Activated CD4-positive, alpha-beta T cell treated with anti-CD3 and anti-CD28 coated beads, Interleukin-2, amount 50 U/mL, for 1 hour (primary cell): Measurements from ENCODE around the gene MTNR1A.

ENCODE experiments used
- DNase-seq: peaks from one replicate; pipeline ENCODE4 v3.0.0-alpha.2; 2020

MTNR1A gene

DNA sequence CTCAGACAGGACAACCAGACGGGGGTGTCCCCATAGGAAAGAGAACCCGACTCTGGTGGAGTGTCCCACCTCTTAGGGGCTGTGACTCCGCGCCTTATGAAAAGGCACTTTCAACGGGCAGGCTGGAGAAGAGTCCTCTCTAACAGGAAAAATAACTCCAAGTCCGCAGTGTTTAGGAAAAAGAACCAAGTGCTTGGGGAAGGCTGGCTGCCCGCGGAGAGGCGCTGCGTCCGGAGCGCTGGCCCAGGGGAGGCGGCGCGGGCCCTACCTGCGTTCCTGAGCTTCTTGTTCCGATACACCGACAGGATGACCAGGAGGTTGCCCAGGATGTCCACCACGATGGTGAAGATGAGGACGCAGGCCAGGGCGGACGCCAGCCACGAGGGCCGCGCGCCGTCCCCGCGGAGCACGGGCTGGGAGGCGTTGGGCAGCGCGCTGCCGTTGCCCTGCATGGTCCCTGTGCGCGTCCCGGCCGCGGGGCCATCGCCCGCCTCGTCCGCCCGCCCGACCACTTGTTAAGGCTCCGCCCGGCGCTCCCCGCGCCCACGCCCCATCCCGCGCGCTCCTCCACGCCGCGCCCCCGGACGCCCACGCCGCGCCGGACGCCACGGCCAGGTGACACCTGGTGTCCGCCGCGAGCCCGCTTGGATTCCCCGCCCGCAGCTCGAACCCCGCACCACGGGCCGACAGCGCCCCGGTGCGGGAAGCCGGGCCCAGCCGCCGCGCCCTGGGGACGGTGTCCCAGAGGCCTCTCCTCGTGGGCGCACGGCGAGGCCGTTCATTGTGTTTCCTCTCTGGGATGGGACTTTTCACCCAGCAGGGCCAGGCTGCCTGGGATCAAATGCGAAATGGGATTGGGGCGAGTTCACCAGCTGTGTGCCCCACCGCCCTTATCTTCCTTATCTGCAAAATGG, at the start of gene MTNR1A:
Gene MTNR1A, minus strand, starts transcription at position 654 of the 914 bp plus-strand sequence. Its CDS starts 202 bp downstream, at position 452.
- no peak for DNase-seq

DNA sequence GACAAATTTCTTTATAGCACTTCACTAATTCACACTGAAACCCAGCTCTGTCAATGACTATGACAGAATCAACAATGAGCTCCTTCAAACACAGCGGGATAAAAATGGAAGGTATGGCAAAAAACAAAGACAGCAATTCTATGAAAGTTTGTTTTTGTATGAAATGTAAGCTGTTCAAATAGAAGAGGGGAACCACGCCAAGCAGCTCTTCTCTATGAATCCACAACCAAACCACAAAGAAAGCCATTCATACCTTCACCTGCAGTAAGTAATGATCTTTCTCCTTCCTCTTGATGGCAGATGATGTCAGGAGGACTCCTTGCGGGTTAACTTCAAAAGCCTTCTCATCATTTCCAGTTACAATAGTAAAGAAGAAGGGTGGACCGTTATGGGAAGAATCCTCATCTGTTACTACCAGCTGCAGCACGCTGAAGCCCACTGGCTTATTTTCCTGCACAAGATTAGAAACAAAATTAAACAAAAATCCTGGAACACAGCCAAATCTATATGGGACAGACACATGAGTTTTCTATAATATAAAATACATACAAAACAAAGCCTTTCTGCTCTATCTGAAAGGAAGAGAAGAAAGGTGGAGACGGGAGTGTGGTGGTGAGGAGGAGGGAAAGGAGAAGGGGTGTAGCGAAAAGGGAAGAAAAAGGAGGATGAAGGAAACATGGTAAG, 48.9 kb upstream of the MTNR1A start:
- DNase-seq: no peak

DNA sequence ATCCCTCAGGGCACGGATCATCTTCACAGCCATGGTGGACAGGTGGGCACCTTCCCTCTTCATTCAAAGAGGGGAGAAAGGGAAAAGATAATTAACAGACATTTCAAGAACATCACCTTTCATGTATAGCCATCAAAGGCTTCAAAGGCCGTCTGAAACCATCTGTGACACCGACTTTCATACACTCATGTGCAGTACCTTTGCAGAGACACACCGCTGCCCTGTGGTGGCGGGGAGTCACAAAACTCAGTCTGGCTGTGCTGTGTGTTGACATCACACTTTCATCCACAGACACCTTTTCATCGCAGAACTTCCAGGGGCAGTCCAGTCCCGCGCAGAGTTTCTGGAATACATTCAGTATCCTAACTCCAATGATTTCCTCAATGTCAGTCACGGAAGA, 47.6 kb upstream of the MTNR1A start:
- DNase-seq: no peak

DNA sequence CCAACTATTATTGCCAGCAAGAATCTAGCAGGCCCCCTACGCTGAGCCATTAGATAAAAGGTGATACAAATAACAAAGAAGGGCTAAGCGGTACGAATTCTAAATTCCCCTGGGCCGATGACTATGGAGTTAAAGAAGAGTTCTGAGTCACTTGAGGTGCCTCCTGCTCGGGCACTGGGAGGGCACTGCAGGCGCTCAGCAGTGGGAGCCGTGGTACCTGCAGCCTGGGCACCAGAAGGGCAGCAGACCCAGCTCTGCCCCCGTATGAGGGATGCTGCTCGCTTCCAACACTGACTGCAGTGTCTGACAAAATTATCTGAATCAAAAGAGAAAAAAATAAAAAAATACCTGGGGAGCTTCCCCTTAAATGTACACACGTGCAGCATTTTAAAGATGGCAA, 44.1 kb upstream of the MTNR1A start:
- no peak for DNase-seq

DNA sequence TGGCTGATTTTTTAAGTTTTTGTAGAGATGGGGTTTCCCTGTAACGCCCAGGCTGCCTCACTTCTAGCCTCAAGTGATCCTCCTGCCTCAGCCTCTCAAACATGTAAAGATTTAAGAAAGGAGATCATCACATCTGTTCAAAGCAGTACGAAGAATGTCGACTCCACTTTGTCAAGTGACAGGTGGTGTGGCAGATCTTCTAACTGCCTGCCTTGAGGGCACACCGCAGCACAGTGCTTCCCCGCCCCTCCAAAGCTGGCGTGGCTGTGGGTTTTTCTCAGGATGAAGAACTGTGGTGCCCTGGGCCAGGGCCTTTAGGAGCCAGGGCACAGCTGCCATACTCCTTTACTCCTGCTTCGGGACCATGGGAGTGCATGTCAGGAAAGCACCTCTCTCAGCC, 43.3 kb upstream of the MTNR1A start:
- DNase-seq: no peak

DNA sequence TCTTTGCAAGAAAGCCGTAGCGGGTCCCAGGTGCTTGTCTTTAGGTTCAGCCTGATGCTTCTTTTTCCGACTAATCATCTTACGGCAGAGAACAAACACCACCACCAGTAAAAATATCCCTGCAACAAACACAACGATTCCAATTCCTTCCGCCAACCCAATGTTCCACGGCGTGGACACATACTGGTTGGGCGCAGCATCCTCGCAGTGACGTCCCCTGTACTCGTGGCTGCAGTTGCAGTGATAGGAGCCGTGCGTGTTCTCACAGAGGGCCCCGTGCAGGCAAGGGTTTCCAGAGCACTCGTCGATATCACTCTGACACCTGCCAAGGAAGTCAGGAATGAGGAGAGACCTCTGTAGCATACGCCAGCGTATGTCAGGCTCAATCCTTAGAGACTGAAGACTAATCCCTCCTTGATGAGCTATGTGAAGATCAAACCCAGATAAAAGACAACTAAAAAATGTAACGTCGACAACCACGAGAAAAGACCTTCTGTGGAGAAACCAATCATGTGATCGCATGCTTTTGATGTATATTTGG, 41.6 kb upstream of the MTNR1A start:
- no peak for DNase-seq

DNA sequence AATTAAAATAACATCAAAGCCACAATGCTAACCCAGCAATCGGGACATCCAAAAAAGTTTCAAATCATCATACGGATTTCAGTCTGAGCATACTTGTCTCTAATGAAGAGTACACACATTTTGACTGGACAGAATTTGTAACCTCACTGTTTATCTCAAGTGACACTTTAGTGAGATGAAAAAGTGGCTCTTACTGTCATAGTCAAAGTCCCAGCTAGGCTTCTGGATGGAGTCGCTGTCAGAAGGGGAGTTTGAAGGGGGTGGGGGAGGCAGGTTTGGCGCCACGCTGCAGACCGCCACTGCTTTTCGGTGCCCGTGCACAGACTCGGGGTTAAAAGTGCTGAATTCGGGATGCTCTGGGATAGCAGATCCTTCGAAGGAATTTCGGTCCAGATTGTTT, 41.0 kb upstream of the MTNR1A start:
- DNase-seq: no peak

DNA sequence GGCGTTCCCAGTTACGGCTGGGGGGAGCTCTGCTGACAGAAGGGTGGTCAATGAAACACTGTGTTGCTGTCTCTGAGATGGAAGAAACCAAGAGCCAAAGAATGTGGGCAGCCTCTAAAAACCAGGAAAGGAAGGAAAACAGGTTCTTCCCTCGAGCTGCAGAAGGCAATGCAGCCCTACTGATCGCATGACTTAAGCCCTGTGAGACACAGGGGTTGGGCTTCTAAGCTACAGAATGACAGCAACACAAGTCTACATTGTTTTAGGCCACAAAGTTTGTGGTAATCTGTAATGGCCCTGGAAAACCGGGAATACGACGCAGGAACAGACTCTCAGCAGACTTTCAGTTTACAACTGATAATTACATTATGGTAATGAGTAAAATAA, 38.2 kb upstream of the MTNR1A start:
- no peak for DNase-seq

DNA sequence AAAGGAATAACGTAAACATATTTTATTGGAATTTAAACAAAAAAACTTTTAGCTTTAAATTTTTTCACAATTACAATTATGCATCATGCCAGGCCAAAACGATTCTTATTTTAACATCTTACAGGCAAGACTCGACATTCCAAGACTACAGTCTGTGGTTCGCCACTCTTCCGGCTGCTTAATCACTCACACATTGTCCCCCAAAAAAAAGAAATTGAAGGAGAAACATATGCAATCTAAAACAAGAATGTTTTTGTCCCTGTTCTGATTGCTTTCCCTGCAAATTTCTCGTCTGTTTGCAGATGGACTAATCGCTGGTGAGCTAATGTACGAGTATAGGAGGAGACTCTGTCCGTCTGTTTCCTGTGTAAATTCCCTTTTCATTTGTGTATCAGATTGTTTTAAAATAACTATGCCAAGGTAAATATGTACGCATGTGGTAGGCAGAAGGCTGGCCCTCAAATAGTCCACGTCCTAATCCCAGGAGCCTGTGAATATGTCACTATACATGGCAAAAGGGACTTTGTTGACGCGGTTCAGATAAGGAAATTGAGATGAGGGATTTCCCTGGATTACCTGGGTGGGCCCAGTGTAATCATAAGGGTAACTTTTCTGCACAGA, 37.7 kb upstream of the MTNR1A start:
- DNase-seq: no peak

DNA sequence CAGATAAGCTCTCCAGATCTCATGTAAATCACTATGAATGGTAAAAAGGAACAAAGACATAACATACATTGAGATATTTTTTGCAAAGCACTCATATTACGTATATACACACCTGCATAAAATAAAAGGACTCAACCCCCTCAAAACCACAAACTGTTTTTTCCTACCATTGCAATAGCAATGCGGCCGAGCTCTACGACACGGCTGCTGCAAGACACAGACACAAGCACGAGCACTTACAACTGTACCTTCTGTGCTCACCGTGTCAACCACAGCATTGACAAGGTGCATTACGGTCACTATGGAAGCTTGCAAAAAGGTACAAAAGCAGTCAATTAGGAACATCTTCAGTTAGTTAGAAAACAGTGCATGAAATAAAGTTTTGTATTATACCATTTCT, 37.1 kb upstream of the MTNR1A start:
- DNase-seq: no peak

DNA sequence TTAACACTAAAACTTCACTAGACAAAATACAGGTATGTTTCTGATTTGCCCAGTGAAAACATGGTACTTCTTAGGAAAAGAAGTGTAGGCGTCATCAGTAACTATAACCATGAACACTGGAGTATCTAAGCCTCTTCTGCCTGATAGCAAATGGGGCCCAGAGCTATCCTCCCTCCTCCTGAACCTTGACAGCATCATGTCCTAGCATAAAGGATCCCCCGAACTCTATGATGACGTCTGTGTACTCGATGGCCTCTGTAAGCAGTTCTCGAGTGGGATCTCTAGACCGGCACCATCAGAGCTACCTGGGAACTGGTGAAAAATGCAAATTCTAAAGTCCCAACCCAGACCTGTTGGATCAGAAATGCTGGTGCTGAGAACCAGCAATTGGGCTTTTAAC, 36.3 kb upstream of the MTNR1A start:
- DNase-seq: no peak

DNA sequence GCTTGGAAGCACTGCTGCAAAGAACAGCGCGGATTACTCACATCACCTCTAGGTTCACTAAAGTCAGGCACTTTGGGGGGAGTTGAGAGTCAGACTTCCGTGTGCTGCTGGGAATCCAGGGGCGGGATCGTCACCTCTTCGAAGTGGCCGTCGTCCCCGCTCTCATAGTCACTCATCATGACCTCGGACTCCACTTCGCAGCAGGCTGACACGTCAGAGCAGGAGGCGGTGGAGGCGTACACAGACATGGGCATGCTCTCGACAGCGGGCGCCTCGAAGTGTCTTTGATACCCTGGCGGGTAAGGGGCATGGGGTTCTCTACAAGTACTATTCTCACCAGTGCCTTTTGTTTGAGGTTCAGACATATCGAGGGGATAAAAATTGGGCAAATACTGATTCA, 33.1 kb upstream of the MTNR1A start:
- no peak for DNase-seq

DNA sequence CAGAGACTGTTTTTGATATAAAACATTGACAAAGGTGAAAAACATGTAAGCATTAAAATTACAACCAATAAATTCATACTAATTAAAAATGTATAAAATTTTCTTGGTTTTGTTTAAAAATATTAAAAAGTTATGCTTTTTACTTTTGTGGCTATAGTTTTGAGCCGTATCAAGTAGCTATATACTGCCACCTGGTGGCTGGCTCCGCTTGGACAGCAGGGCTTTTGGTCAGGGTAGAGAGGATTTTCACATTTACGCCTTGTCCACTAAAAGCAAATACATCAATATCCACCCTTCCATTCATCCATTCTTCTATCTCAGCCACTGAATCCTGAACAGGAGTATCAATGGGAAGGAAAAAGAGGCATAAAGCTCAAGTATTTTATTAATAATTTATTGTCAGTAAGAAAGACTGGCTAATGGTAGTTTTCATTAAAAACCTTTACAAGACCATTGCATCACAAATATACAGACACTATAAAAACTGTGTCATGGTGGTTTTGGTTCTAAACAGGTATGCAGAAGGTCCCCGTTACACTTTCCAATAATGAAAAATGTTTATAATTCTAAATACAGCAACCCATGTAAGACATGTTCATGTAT, 32.1 kb upstream of the MTNR1A start:
- DNase-seq: peak; percentile 54

DNA sequence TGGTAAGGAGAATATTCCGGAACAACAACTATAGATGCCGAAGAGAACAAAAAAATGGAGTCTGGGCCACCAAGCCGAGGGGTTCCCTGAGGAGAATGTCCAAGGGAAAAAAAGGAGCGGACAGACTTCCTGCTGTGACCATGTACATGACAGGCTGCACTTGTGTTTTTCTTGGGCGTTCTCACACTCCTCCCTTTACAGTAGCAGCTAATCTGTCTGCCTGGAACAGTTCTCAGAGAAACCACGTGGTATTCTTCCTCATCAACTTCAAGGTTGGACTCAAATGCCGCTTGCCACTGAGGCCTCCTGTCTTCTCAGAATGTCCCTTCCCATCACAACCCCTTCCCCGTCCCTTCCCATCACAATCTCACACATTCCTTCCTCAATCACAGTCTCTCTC, 30.8 kb upstream of the MTNR1A start:
- DNase-seq: no peak

DNA sequence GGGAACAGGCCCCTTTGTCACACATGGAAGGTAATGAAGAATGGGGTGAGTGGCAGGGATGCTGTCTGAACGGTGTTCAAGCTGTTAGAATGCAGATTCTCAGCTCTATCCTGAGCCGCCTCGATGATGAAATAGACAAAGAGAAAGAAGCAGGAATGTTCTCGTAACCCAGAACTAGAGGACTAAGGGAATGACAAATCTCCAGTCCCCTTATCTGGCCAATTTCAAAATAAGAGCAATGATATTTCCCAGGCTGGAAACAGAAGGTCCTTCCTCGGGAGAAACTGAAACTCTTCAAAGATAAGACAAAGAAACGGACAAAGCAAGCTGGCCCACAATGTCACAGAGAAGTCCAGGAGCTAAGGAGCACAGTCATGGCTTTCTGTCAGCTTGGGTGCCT, 29.5 kb upstream of the MTNR1A start:
- no peak for DNase-seq

DNA sequence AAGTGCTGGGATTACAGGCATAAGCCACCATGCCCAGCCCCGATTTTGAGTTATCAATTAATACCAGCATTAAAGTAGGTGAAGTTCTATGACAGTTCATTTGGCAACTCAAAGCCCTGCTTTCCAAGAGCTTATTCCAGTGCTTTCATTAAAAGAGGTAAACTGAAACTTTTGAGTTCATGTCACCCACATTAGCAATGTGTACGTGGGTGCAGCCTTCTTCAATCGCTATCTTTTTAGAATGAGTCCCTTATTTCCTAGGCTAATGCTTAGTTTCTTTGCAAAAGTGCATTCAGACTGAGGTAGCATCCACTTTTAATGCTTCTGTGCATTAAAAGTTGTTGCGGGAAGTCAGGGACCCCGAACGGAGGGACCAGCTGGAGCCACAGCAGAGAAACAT, 26.1 kb upstream of the MTNR1A start:
- no peak for DNase-seq

DNA sequence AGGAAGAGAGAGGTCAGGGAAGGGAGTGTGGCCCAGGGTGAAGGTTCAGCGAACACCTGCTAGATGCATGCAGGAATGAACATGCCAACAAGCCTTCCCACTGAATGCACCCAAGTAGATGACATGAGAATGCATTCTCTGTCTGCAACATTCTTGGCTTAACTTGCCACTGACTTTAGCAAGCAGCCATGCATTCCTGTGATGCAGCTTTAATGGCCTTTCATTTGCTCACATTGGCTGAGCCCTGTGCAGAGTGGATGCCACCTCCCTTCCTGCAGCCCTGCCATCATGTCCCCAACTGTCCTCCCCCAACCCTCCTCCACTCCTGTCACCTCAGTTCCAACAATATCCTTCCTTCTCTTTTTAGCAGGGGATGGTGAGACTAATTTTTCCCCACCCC, 25.3 kb upstream of the MTNR1A start:
- DNase-seq: no peak

DNA sequence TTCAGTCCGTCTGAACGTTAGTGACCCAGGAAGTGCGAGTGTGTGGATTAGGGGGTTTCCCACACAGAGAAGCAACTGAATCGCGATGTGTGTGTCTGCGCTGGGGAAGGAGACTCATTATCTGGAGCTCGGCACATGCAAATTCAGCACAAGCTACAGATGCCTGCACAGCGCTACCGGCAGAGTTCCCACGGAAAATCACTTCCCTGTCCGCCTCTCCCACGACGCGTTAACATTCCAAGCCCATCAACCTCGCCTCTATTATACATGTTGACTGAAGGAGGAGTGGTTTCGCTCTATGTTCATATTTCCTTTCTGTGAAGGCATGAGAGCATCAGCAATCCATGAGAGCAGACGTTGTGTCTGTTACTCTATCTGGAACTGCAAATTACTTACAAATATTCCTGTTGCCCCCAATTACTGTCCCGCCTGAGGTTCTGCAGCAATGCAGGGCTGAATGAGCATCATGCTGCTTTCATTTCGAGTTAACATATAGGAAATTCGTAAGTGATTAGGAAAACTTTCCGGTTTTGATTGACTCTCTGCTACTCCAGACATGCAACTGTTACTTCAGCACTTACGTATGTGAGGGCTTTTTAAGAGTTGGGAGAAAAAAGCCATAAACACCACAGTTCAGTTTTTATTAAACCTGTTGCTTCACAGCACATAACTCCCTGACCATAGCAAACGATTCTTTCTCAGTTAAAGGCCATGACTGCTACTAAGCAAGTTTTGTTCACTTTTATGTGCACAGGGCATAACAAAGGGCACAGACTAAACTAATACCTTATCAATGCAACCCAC, 15.0 kb upstream of the MTNR1A start:
- DNase-seq: no peak

DNA sequence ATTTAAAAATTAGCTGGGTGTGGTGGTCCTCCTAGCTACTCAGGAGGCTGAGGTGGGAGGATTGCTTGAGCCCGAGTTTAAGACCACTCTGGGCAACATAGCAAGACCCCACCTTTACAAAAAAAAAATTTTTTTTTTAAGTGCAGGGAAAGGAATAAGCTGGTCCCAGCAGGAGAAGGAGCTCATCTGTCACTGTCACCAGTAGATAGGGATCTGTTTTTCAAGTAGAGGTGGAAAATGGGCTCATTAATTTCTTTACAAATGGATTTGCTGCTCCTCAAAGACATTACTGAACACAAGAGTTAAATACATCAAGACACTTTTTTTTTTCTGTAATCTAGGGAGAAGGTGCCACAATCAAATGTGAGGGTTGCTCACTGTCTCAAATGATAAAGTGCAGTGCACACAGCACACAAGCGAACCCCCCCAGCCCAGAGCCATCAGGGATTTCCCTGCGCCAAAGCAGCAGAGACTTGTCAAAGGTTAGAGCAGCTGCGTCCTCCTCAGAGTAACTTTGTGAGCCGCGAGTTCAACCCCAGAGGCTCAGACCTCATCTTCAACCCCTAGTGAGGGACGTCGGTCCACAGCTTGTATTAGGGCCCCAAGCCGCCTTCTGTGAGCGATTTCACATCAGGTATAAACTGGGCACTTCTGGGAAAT, 14.3 kb upstream of the MTNR1A start:
- DNase-seq: no peak

DNA sequence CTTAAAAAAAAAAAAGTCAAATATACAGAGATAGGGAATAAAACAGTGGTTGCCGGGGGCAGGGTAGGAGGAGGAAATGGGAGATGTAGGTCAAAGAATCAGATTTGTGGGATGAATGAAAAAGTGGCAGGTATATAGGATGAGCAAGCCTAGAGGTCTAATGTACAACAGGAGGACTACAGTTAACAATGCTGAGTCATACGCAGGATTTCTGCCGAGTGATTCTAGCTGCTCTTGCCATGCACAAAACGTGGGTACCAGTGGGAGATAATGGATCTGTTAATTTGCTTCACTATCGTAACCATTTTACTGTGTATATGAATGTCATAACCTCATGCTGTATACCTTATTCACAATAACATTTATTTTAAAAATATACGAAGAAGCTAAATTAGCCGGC, 10.7 kb upstream of the MTNR1A start:
- DNase-seq: no peak

DNA sequence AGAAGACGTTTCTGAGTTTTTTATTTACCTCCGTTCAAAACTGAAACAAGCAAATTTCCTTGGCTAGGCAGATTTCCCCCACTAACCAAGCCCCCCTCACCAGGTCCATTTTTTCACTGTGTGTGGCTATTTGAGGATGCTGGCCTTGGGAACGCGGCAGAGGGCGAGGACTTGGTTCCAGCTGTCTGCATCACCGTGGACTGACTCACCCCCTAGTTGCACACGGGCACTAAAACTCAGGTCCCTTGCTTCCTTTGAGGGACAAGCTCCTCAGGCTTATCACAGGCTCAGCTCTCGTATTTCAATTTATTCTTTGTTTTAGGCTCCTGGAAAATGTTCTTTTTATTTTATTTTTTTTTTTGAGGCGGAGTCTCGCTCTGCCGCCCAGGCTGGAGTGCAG, 8.4 kb upstream of the MTNR1A start:
- no peak for DNase-seq

DNA sequence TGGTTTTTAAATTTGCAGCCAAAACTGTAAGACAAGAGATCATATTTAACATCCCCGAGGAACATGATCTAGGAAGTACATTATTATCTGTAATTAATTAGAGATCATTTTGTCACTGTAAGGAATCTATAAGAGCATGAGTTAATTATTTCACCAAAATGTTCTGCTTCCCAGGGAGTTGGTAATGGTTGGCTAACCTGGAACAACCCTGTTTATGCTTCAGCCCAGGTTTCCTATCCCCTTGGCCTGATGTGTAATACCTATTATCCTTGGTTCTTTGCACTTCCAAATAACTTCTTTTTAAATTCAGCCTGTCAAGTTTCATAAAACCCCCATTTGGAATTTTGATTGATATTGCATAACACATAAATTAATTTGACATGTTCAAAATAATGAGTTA, 6.4 kb upstream of the MTNR1A start:
- DNase-seq: no peak
